HuH-7 (cell line): ENCODE data around the gene NMT1.
A peak's percentile ranks its signal among the peaks of the same experiment; 100 is the strongest.

Experiments used
- DNase-seq: peaks from one replicate; pipeline ENCODE4 v3.0.0; 2011; ENCODE audit warnings: low spot score

NMT1 gene

GRCh38 chr17:45136846-45137560, 75.9 kb downstream of the NMT1 start:
- no peak for DNase-seq

DNA sequence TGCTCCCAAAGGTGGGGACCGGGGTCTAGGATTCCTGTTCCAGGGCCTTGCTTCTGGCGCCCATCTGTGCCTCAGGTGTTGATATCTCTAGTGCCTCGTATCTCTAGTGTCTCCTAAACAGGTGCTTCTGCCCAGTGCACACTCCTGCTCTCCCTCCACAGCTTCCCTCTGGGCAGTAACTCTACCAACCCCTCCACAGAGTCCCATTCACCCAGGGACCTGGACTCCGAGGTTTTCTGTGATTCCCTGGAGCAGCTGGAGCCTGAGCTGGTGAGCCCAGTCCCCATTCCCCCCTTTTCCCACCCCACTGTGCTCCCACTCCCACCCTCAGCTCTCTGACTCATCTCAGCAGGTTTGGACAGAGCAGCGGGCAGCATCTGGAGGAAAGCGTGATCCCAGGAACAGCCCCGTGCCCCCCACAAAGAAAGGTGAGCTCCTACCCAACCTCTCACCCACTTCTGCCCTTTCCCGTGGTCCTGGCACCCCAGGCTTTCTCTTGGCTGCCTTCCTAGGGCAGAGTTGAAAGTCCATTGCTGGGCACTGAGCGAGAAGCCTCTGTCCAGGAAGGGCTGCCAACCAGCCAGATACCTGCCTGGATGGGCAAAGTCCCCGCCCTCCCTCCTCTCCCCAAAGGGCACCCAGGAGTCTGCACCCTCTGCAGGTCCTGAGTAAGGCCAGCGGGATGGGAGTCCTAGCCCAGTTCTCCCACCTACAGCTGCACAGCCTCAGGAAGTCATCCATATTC, 76.6 kb downstream of the NMT1 start:
- DNase-seq, result no peak

GRCh38 chr17:45138911-45139532, 77.9 kb downstream of the NMT1 start:
- no peak for DNase-seq

GRCh38 chr17:45139533-45139920, 78.4 kb downstream of the NMT1 start:
- DNase-seq, result no peak

- DNase-seq, result no peak
These were observed 82.1 kb downstream of the NMT1 start for GRCh38 chr17:45143094-45143670.

DNA sequence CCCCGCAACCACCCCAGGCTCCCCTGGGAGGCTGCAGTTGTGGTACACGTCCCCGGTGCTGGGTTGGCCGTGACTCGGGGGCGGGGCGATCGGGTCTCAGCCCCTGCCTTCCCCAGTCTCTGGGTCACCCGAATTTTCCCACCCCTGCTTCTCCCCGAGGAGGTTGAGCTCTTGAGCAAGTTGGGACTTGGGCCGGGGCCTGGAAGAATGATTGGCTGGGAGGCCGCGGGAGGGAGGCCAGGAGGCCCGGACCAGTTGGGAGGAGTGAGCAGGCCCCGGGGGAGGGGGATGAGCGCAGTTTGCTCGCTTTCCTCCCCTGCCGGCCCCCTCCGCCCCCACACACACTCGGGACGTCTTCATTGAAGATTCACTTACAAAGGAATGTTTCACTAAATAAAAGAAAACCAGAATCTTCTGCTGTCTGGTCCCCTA, 82.7 kb downstream of the NMT1 start:
- DNase-seq, result no peak

DNA sequence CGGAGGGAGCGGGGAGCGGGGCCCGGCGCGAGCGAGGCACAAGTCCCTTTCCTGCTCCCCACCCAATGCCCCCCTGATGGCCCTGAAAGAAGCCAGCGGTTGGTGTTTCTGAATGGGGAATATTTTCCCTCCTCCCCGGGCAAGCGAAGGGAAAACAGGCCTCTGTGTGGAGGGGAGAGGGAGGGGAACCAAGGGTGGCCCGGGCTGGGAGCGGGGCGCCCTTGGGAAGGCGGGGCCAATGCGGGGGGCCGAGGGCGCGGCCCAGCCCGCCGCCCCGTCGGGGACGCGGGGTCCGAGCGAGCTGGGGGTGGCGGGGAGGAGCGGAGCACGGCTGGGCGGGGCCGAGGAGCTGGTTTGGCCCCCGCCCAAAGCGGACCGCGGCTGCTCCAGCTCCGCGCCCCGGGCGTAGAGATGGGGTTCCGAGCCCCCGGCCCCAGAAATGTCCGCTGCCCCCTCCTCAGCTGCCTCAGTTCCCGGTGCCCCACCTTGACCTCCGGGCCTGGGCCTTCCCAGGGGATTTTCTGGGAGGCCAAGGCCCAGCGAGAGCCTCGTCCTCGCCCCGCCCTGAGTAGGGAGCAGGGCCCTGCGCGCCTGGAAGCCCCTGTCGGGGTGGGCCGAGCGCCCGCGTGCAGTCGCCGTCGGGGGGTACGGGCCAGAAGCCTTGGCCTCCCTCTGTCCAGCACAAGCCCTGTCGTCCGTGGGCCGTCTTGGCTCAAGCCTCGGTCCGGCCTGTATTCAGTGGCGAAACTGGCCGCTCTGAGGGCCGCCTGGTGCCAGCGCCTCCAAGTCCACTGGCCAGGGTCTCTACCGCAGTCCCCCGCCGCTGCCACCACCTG, 83.3 kb downstream of the NMT1 start:
- DNase-seq, result no peak

DNA sequence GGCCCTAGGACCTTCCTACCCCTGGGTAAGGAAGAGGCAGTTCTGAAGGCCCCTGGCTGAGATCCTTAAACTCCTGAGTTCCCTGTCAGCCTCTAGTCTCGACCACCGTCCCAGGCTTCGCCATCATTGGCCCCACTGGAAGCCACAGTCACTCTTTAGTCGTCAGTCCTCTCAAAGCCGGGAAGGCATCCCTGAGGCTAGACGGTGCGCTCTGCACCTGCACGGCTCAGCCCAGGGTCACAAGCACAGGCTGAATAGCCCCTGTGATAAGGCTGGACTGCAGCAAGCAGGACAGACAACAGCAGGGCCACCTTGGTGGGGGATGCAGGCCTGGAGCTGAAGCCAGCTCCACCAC, 83.9 kb downstream of the NMT1 start:
- DNase-seq, result no peak

GRCh38 chr17:45146166-45146565, 85.0 kb downstream of the NMT1 start:
- DNase-seq, result no peak

- no peak for DNase-seq
These were observed 85.4 kb downstream of the NMT1 start for GRCh38 chr17:45146592-45146889.

DNA sequence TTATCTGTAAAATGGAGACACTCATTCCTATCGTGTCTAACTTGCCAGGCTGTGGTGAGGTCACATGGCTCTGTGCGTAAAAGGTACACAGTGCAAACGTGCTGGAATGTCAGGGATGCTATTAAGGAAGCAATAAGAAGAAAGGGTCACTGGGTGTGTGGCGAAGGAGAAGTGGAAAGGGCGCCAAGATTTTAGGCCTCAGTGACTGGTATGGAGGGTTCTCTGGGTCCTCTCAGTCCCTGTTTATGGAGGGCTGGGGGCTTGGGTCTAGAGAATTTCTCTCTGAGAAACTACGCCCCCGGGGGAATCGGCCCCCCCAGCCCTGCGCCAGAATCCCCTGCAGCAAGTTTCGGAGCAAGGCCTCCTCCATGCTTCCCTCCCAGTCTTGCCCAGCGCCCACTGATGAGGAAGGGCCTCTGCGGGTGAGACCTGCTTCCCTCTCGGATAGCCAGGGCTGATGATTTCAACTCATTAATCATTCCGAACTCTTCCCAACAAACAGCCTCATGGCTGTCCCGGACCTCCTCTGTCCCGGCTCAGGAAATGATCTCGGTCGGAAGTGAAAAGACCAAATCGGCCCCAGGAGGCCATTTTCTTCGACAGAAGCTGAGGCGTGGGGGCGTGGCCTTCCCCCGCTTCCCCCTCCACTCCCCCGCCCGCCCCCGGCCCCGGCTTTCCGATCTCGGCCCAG, 85.9 kb downstream of the NMT1 start:
- peak; percentile 74 for DNase-seq

DNA sequence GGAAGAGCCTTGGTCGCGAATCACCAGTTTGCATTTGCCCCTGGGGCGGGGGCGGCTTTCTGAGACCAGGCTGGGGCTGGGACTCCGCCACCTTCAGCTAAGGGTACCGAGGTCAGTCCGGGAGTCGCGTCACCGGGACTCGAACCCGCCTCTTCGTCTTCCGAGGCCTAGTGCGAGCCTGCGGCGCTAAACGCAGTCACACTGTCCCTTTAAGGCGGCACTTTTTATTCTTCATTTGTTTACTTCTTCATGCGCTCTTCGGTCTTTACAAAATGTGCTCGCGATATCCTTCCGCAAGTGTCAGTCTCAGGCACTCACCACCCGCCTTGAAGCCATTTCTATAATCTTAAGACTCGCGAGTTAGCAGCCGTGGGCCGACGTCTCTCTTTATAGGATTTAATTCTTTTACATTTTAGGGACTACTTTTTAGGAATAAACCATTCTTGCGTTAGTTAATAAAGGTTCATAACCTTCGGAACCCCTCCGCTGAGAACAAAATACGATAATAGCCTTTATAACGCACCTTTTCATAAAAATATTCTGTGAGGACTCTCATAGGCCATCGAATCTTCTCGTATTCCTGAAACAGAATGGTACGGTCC, 86.6 kb downstream of the NMT1 start:
- peak; percentile 71 for DNase-seq

GRCh38 chr17:45148183-45149036, 87.3 kb downstream of the NMT1 start, which contains the start of gene HEXIM1:
HEXIM1 (plus strand) TSS chr17:45148475; CDS start chr17:45149191, 716 bp downstream.
- DNase-seq, result peak; percentile 99

DNA sequence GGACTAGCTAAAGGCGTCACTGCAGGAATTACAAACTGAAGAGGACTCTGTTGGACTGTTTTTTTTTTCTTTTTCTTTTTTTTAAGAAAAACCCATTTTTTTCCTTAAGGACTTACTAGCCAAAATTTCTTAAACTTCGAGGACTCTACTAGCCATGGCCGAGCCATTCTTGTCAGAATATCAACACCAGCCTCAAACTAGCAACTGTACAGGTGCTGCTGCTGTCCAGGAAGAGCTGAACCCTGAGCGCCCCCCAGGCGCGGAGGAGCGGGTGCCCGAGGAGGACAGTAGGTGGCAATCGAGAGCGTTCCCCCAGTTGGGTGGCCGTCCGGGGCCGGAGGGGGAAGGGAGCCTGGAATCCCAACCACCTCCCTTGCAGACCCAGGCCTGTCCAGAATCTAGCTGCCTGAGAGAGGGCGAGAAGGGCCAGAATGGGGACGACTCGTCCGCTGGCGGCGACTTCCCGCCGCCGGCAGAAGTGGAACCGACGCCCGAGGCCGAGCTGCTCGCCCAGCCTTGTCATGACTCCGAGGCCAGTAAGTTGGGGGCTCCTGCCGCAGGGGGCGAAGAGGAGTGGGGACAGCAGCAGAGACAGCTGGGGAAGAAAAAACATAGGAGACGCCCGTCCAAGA, 88.0 kb downstream of the NMT1 start:
- DNase-seq, result peak; percentile 91

DNA sequence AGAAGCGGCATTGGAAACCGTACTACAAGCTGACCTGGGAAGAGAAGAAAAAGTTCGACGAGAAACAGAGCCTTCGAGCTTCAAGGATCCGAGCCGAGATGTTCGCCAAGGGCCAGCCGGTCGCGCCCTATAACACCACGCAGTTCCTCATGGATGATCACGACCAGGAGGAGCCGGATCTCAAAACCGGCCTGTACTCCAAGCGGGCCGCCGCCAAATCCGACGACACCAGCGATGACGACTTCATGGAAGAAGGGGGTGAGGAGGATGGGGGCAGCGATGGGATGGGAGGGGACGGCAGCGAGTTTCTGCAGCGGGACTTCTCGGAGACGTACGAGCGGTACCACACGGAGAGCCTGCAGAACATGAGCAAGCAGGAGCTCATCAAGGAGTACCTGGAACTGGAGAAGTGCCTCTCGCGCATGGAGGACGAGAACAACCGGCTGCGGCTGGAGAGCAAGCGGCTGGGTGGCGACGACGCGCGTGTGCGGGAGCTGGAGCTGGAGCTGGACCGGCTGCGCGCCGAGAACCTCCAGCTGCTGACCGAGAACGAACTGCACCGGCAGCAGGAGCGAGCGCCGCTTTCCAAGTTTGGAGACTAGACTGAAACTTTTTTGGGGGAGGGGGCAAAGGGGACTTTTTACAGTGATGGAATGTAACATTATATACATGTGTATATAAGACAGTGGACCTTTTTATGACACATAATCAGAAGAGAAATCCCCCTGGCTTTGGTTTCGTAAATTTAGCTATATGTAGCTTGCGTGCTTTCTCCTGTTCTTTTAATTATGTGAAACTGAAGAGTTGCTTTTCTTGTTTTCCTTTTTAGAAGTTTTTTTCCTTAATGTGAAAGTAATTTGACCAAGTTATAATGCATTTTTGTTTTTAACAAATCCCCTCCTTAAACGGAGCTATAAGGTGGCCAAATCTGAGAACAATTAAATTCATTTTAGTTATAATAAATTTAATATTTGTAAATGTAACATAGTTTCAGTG, 88.8 kb downstream of the NMT1 start:
- no peak for DNase-seq

DNA sequence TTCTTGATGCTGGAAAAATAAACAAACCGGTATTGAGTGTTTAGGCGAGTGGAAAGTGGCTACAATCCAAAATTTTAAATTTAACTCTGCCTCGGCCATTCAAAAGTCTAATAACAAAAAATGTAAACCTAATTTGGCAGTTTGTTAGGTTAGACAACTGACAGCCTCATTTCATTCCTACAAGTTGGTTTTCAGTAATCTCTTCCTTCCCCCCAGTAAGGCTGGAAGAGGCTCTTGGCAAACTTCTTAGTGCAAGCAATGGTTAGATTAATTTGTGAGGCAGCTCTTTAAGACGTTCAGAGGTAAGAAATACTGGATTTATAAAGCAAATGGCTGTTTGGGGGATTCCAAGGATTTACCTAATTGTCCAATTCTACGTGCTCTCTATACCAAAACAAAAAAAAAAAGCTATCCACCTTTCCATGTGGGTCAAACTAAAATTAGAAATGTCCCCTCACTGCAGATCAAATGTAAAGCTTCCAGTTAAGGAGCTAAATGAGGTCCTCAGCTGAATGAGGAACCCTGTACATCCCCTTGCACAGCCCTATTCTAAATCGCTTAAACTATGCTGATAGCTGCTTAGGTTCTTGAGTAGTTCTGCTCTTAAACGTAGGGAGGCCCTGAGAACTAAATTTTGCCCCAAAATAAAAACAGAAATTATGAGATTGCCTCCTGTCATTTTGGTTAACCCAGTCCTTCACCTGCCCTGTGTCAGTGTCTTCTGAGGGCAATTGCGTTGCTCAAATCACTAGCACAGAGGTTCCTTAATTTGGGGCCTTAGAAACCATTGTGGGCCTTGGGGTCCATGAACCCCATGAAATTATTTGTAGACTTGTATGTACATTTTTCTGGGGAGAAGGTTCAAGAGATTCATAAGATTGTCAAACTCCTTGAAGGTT, 90.0 kb downstream of the NMT1 start:
- DNase-seq, result no peak

- DNase-seq, result no peak
These were observed 93.9 kb downstream of the NMT1 start for GRCh38 chr17:45155029-45155428.
